ENCODE results near the gene MPP3.

DNA sequence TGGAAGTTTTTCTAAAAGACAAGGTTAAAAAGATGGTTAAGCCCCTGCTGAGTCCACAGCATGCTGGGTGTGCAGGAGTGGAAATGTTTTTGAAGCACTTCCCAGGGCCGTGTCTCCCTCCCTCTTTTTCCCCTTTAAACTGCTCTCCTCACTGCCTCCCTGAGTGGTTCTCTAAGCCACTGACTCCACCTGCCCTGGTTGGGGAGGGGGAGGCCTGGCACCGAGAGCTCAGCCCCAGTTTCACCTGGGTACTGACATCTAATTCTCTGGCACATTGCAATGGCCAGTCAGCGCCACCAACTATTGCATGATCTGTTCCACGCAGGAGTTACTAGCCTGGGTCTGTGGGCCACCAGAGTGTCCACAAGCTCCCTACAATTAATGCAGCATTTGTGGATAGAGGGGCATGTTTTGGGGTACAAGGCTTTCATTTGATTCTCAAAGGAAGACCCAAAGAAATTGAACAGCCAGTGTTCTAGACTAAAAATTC lies 22.7 kb downstream of the MPP3 start:
- TF ChIP-seq POLR2AphosphoS5 (IDR thresholded peaks at IDR 0.05), result no peak
- no peak for TF ChIP-seq POLR2A (IDR thresholded peaks at IDR 0.05)
- TF ChIP-seq, protein P1, sequence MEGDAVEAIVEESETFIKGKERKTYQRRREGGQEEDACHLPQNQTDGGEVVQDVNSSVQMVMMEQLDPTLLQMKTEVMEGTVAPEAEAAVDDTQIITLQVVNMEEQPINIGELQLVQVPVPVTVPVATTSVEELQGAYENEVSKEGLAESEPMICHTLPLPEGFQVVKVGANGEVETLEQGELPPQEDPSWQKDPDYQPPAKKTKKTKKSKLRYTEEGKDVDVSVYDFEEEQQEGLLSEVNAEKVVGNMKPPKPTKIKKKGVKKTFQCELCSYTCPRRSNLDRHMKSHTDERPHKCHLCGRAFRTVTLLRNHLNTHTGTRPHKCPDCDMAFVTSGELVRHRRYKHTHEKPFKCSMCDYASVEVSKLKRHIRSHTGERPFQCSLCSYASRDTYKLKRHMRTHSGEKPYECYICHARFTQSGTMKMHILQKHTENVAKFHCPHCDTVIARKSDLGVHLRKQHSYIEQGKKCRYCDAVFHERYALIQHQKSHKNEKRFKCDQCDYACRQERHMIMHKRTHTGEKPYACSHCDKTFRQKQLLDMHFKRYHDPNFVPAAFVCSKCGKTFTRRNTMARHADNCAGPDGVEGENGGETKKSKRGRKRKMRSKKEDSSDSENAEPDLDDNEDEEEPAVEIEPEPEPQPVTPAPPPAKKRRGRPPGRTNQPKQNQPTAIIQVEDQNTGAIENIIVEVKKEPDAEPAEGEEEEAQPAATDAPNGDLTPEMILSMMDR (IDR thresholded peaks at IDR 0.05), result no peak

Data from upper lobe of left lung (tissue), 4 donors.